ENCODE results near the gene HPS1.

HPS1 gene

GRCh38 chr10:98465866-98466265 lies 19.1 kb upstream of the HPS1 start:
- no peak for DNase-seq (ENCODE audit: insufficient read length, low spot score)
- FAIRE-seq: no peak

- no peak for FAIRE-seq
- no peak for DNase-seq (ENCODE audit: insufficient read length, low spot score)
Observed at GRCh38 chr10:98463976-98464754, 17.4 kb upstream of the HPS1 start.

- no peak for FAIRE-seq
- no peak for DNase-seq (ENCODE audit: insufficient read length, low spot score)
Observed at GRCh38 chr10:98463016-98463415, 16.3 kb upstream of the HPS1 start.

GRCh38 chr10:98461500-98461842 lies 14.7 kb upstream of the HPS1 start:
- no peak for FAIRE-seq
- no peak for DNase-seq (ENCODE audit: insufficient read length, low spot score)

GRCh38 chr10:98460837-98461499 lies 14.2 kb upstream of the HPS1 start:
- DNase-seq (ENCODE audit: insufficient read length, low spot score): no peak
- FAIRE-seq: no peak

- FAIRE-seq (no peak), DNase-seq (ENCODE audit: insufficient read length, low spot score) (no peak)
Observed at GRCh38 chr10:98458809-98459784, 12.4 kb upstream of the HPS1 start.

GRCh38 chr10:98457721-98458120 lies 11.0 kb upstream of the HPS1 start:
- FAIRE-seq (no peak), DNase-seq (ENCODE audit: insufficient read length, low spot score) (no peak)

GRCh38 chr10:98456686-98457482 lies 10.1 kb upstream of the HPS1 start:
- FAIRE-seq: no peak

GRCh38 chr10:98456043-98456570 lies 9.4 kb upstream of the HPS1 start:
- DNase-seq (ENCODE audit: insufficient read length, low spot score): no peak
- FAIRE-seq: no peak

More at GRCh38 chr10:98456686-98457482, 10.1 kb upstream of the HPS1 start:
- no peak for DNase-seq (ENCODE audit: insufficient read length, low spot score)

- DNase-seq (ENCODE audit: insufficient read length, low spot score) (no peak), FAIRE-seq (no peak)
Observed at GRCh38 chr10:98453729-98454128, 7.0 kb upstream of the HPS1 start.

- no peak for FAIRE-seq
- no peak for DNase-seq (ENCODE audit: insufficient read length, low spot score)
Observed at GRCh38 chr10:98450618-98451017, 3.9 kb upstream of the HPS1 start.

GRCh38 chr10:98449287-98449686 lies 2.6 kb upstream of the HPS1 start:
- FAIRE-seq (no peak), DNase-seq (ENCODE audit: insufficient read length, low spot score) (no peak)

- no peak for DNase-seq (ENCODE audit: insufficient read length, low spot score)
- FAIRE-seq: peak; percentile 80
Observed at GRCh38 chr10:98446151-98446660, 529 bp downstream of the HPS1 start.

- FAIRE-seq (no peak), DNase-seq (ENCODE audit: insufficient read length, low spot score) (no peak)
Observed at GRCh38 chr10:98445200-98445812, 1.4 kb downstream of the HPS1 start.

GRCh38 chr10:98444314-98445006 lies 2.3 kb downstream of the HPS1 start:
- DNase-seq (ENCODE audit: insufficient read length, low spot score) (no peak), FAIRE-seq (no peak)

- FAIRE-seq: no peak
- no peak for DNase-seq (ENCODE audit: insufficient read length, low spot score)
Observed at GRCh38 chr10:98438715-98439114, 8.0 kb downstream of the HPS1 start.

GRCh38 chr10:98436704-98437103 lies 10.0 kb downstream of the HPS1 start:
- no peak for FAIRE-seq
- no peak for DNase-seq (ENCODE audit: insufficient read length, low spot score)

GRCh38 chr10:98435178-98435577 lies 11.6 kb downstream of the HPS1 start:
- FAIRE-seq: no peak

More at GRCh38 chr10:98435178-98435577, 11.6 kb downstream of the HPS1 start:
- no peak for DNase-seq (ENCODE audit: insufficient read length, low spot score)
